ENCODE data around the gene MMP8. TPM values are rescaled to one million over a fixed set of nuclear protein-coding genes. Genes with fewer than 3 reads are reported as not detected.
"Not testable (repeated sequence)": the region's sequence is repeated elsewhere in the genome, so short reads cannot be mapped to it uniquely, and the experiment has no call there.

MMP8 gene
- total RNA-seq, 2 experiments from 2014 or later, result not detected

DNA sequence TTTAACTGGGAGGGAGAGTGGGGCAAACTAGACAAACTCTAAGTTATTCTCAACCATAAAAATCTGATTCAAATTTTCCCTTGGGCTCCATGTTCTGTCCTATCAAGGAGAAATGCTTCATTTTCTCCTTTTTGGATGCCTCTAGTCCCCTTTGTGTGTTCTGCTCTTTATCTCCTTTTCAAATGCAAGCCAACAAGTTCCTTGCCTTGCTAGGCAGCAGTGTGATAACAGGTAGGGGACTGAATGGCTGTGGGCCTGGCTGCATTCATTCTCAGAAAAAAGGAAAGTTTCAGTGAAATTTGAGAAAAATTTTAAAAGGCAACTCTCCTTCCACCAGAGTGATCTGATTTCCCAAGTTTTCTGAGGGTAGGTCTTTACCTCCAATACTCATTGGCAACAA, 26.9 kb upstream of the MMP8 start:
- H3K9me3 ChIP-seq (ENCODE audit: low read length), result no peaks in the 10 kb centered on the region
- H3K27ac ChIP-seq (ENCODE audit: low read depth, low read length, poor library complexity, severe bottlenecking), result no peak overlapping the region
- H2AFZ ChIP-seq (ENCODE audit: low read length), result no peak overlapping the region
- intact Hi-C loops (cut with micrococcal nuclease; ENCODE audit: unreplicated experiment), result no loop called here
- H3K9me2 ChIP-seq (ENCODE audit: insufficient read depth, low read length), result no peaks in the 10 kb centered on the region
- no peaks in the 10 kb centered on the region for H3K79me2 ChIP-seq (ENCODE audit: insufficient read depth, low read depth, low read length)
- no TSS peak for BruUV-seq (replicated peaks)
- no peak overlapping the region for H3K4me3 ChIP-seq (ENCODE audit: low read depth, low read length, poor library complexity, severe bottlenecking)
- CTCF ChIA-PET (ENCODE audit: unreplicated experiment), result no interaction called here
- DNase-seq (ENCODE audit: low spot score), result no peak
- no peaks in the 10 kb centered on the region for H3K36me3 ChIP-seq (ENCODE audit: insufficient read depth, low read length)
- no peaks in the 10 kb centered on the region for H4K20me1 ChIP-seq (ENCODE audit: insufficient read depth, low read length)
- no peaks in the 10 kb centered on the region for H3K4me1 ChIP-seq (ENCODE audit: insufficient read depth, low read length, poor library complexity, severe bottlenecking)
- POLR2A ChIA-PET, result interaction anchor here (1.0 kb wide), 1 partner anchor 10 kb away, joined by 3 read pairs; no protein-coding TSS in a partner anchor
- TF ChIP-seq, protein P1, sequence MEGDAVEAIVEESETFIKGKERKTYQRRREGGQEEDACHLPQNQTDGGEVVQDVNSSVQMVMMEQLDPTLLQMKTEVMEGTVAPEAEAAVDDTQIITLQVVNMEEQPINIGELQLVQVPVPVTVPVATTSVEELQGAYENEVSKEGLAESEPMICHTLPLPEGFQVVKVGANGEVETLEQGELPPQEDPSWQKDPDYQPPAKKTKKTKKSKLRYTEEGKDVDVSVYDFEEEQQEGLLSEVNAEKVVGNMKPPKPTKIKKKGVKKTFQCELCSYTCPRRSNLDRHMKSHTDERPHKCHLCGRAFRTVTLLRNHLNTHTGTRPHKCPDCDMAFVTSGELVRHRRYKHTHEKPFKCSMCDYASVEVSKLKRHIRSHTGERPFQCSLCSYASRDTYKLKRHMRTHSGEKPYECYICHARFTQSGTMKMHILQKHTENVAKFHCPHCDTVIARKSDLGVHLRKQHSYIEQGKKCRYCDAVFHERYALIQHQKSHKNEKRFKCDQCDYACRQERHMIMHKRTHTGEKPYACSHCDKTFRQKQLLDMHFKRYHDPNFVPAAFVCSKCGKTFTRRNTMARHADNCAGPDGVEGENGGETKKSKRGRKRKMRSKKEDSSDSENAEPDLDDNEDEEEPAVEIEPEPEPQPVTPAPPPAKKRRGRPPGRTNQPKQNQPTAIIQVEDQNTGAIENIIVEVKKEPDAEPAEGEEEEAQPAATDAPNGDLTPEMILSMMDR (conservative IDR thresholded peaks at IDR 0.05; ENCODE audit: low read length), result no peak
- TF ChIP-seq EZH2phosphoT487 (IDR thresholded peaks at IDR 0.05; ENCODE audit: borderline replicate concordance, low read depth, low read length), result no peak
- H3K4me2 ChIP-seq (ENCODE audit: low read length), result no peak overlapping the region

DNA sequence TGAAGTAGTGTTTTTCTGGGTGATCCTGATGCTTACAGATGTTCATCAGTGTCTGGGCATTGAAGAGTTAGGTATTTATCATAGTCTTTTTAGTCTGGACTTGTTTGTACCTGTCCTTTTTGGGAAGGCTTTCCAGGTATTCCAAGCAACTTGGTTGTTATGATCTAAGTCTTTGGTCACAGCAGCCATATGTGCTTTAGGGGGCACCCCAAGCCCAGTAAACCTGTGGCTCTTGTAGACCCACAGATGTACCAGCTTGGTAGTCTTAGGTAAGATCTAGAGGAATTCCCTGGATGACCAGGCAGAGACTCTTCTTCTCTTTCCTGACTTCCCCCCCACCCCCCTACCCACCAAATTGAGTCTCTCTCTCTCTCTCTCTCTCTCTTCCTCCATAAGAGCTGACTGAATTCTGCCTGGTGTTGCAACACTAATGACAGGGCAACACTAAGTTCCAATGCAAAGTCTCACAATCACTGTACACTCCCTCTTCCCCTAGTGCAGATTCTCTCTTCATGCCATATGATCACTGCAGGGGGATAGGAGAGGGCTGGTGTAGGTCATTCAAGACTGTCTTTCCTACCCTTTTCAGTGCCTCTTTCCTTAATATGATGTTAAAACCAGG, 24.5 kb upstream of the MMP8 start:
- no TSS peak for BruUV-seq (replicated peaks)
- no peaks in the 10 kb centered on the region for H3K36me3 ChIP-seq (ENCODE audit: insufficient read depth, low read length)
- H3K4me2 ChIP-seq (ENCODE audit: low read length), result no peak overlapping the region
- no peaks in the 10 kb centered on the region for H3K79me2 ChIP-seq (ENCODE audit: insufficient read depth, low read depth, low read length)
- no peak overlapping the region for H2AFZ ChIP-seq (ENCODE audit: low read length)
- H3K4me1 ChIP-seq (ENCODE audit: insufficient read depth, low read length, poor library complexity, severe bottlenecking), result no peaks in the 10 kb centered on the region
- CTCF ChIA-PET (ENCODE audit: unreplicated experiment), result no interaction called here
- POLR2A ChIA-PET, result interaction anchor here (0.6 kb wide), 1 partner anchor 1749 kb away, joined by 3 read pairs; no protein-coding TSS in a partner anchor
- H3K9me2 ChIP-seq (ENCODE audit: insufficient read depth, low read length), result no peaks in the 10 kb centered on the region
- no peaks in the 10 kb centered on the region for H3K9me3 ChIP-seq (ENCODE audit: low read length)
- no peak overlapping the region for H3K4me3 ChIP-seq (ENCODE audit: low read depth, low read length, poor library complexity, severe bottlenecking)
- TF ChIP-seq, protein P1 (conservative IDR thresholded peaks at IDR 0.05; ENCODE audit: low read length), result no peak
- no peak for TF ChIP-seq EZH2phosphoT487 (IDR thresholded peaks at IDR 0.05; ENCODE audit: borderline replicate concordance, low read depth, low read length)
- H4K20me1 ChIP-seq (ENCODE audit: insufficient read depth, low read length), result no peaks in the 10 kb centered on the region
- no peak for DNase-seq (ENCODE audit: low spot score)
- intact Hi-C loops (cut with micrococcal nuclease; ENCODE audit: unreplicated experiment), result no loop called here
- H3K27ac ChIP-seq (ENCODE audit: low read depth, low read length, poor library complexity, severe bottlenecking), result no peak overlapping the region

DNA sequence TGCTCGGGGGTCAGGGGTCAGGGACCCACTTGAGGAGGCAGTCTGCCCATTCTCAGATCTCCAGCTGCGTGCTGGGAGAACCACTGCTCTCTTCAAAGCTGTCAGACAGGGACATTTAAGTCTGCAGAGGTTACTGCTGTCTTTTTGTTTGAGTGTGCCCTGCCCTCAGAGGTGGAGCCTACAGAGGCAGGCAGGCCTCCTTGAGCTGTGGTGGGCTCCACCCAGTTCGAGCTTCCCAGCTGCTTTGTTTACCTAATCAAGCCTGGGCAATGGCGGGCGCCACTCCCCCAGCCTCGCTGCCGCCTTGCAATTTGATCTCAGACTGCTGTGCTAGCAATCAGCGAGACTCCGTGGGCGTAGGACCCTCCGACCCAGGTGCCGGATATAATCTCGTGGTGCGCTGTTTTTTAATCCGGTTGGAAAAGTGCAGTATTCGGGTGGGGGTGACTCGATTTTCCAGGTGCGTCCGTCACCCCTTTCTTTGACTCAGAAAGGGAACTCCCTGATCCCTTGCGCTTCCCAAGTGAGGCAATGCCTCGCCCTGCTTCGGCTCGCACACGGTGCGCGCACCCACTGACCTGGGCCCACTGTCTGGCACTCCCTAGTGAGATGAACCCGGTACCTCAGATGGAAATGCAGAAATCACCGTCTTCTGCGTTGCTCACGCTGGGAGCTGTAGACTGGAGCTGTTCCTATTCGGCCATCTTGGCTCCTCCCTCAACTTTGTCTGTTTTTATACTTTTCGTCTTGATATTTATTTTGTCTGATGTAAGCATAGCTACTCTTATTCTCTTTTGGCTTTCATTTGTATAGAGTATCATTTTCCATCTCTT, 22.2 kb upstream of the MMP8 start:
- CTCF ChIA-PET (ENCODE audit: unreplicated experiment); intact Hi-C loops (cut with micrococcal nuclease; ENCODE audit: unreplicated experiment); H3K27ac ChIP-seq (ENCODE audit: low read depth, low read length, poor library complexity, severe bottlenecking); BruUV-seq (replicated peaks); H3K9me3 ChIP-seq (ENCODE audit: low read length); H4K20me1 ChIP-seq (ENCODE audit: insufficient read depth, low read length); H3K4me2 ChIP-seq (ENCODE audit: low read length); H2AFZ ChIP-seq (ENCODE audit: low read length); H3K79me2 ChIP-seq (ENCODE audit: insufficient read depth, low read depth, low read length); POLR2A ChIA-PET; H3K4me3 ChIP-seq (ENCODE audit: low read depth, low read length, poor library complexity, severe bottlenecking); DNase-seq (ENCODE audit: low spot score); H3K9me2 ChIP-seq (ENCODE audit: insufficient read depth, low read length); H3K36me3 ChIP-seq (ENCODE audit: insufficient read depth, low read length); H3K4me1 ChIP-seq (ENCODE audit: insufficient read depth, low read length, poor library complexity, severe bottlenecking): not testable (repeated sequence)

All from OCI-LY7 (cell line).